HUES6 (cell line): ENCODE measurements around the gene PDZRN3.

ENCODE experiments used
- H3K27ac ChIP-seq: 2 replicates; pipeline ENCODE4 v1.7.0; 2013; ENCODE audit warnings: low read depth, mild to moderate bottlenecking, low read length, inconsistent platforms
- H3K27me3 ChIP-seq: 2 replicates; pipeline ENCODE4 v1.6.1; 2013; ENCODE audit warnings: low read length; ENCODE audit not compliant: control insufficient read depth, insufficient read depth
- H3K36me3 ChIP-seq: 2 replicates; pipeline ENCODE4 v1.6.1; 2013; ENCODE audit warnings: low read length; ENCODE audit not compliant: control insufficient read depth, insufficient read depth
- H3K4me1 ChIP-seq: 2 replicates; pipeline ENCODE4 v1.6.1; 2013; ENCODE audit warnings: low read length; ENCODE audit not compliant: control insufficient read depth, insufficient read depth
- H3K4me3 ChIP-seq: 2 replicates; pipeline ENCODE4 v1.5.1; 2013; ENCODE audit warnings: low read depth, low read length
- H3K9ac ChIP-seq: one replicate; pipeline ENCODE4 v1.6.1; 2013; ENCODE audit warnings: mild to moderate bottlenecking, low read length
- H3K9me3 ChIP-seq: 2 replicates; pipeline ENCODE4 v1.6.1; 2013; ENCODE audit warnings: low read depth, low read length; ENCODE audit not compliant: control insufficient read depth, insufficient read depth

The PDZRN3 gene

DNA sequence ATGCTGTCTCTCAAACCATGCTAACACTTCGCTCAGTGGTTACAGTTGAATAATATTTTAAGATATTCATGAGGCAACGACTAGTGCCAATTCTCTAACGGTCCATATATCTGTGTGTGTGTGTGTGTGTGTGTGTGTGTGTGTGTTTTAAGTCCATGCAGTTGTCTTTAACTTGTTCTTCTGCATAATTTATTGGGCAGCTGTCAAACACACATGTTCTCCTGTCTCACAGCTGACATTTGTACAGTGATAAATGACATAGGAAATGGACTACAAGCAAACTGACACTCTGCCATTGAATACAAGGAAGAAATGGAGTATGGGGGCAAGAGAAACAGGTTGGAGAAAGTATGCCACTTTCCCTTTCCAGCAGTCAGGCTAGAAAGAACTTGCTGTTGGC lies 172.0 kb downstream of the PDZRN3 start:
- Histone ChIP-seq H3K9me3 (no peaks in the 10 kb centered on the region), H3K27me3 (no peaks in the 10 kb centered on the region), H3K36me3 (no peaks in the 10 kb centered on the region), H3K4me1 (peaks cover 3% of the 10 kb centered on the region; the same call in 1 of the 2 replicates), H3K27ac (no peak overlapping the region), H3K9ac (no peak overlapping the region), H3K4me3 (no peak overlapping the region)

DNA sequence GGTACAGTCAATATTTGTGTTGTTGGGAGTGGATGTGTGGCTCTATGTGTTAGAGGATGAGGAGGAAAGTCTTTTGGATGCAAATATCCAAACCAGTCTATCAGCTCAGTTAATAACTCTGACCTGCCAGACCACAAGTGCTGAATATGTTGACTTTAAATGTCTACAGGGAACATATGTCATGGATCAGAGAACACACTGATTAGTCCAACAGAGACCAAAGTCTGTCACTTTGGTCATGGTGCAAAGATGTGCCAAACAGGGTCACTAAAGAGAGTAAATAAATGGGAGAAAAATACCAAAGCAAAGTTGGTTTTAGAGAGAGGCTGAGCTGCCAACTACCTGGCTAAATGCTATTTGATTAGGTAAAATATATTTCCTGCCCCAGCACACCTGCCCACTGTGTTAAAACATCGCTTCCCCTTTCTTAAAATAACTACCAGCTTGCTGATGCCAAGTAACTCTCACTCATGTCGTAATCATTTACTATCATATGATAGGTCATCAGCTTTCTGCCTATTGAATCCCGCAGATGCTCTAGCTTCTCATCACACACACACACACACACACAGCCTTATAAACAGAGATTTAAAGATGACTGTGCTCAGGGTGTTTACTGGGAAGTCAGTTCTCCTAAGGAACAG lies 173.3 kb downstream of the PDZRN3 start:
- peaks cover 3% of the 10 kb centered on the region; the same call in 1 of the 2 replicates for H3K4me1 ChIP-seq
- no peaks in the 10 kb centered on the region for H3K36me3 ChIP-seq
- H3K27ac ChIP-seq: no peak overlapping the region
- H3K9ac ChIP-seq: no peak overlapping the region
- H3K4me3 ChIP-seq: no peak overlapping the region
- H3K27me3 ChIP-seq: no peaks in the 10 kb centered on the region
- no peaks in the 10 kb centered on the region for H3K9me3 ChIP-seq

DNA sequence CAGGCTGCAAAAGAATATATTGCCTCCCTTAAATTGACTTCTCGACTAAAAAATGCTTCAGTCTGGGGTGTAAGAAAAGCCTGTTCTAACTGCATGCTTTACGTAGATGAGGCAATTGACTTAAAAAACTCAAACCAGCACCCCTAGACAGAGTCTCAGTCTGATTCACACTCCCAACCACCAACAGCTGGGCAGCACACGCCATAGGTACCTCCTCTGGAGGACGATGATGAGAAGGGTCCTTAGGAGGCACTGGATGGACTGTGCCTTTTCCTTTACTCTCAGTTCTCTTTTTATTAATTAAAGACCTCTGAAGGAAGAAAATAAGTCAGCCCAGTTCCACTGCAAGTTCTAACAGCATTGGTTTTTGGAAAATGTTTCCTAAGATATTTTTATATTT lies 175.0 kb downstream of the PDZRN3 start:
- H3K36me3 ChIP-seq: no peaks in the 10 kb centered on the region
- no peaks in the 10 kb centered on the region for H3K27me3 ChIP-seq
- H3K4me3 ChIP-seq: no peak overlapping the region
- no peak overlapping the region for H3K9ac ChIP-seq
- no peaks in the 10 kb centered on the region for H3K9me3 ChIP-seq
- H3K4me1 ChIP-seq: peaks cover 3% of the 10 kb centered on the region; the same call in 1 of the 2 replicates
- no peak overlapping the region for H3K27ac ChIP-seq

DNA sequence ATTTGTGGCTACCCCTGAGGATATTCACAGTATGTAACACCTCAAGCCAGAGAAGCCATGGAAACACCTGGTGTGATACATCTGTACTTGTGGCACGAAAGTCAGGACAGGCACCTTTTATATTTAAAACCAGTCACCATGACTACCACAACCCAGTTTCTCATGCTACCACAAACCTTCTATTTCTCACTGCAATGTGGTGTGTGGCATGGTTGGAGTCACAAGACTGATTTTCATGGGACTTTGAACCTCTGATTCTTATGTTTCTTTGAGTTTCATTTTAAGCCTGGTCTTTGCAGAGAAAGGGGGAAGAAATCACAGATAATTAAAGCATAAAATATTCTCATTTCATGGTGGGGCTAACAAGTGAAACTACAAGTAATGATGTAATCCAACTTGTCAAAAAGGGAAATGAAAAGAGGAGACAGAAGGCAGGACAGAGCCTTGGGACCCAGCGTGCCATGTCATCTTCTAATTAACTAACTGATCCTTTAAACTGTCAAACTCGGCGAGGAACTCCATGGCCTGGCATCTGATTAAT lies 175.9 kb downstream of the PDZRN3 start:
- H3K4me3 ChIP-seq: no peak overlapping the region
- peaks cover 3% of the 10 kb centered on the region; the same call in 1 of the 2 replicates for H3K4me1 ChIP-seq
- H3K27ac ChIP-seq: no peak overlapping the region
- H3K36me3 ChIP-seq: no peaks in the 10 kb centered on the region
- H3K27me3 ChIP-seq: no peaks in the 10 kb centered on the region
- no peak overlapping the region for H3K9ac ChIP-seq
- H3K9me3 ChIP-seq: no peaks in the 10 kb centered on the region

DNA sequence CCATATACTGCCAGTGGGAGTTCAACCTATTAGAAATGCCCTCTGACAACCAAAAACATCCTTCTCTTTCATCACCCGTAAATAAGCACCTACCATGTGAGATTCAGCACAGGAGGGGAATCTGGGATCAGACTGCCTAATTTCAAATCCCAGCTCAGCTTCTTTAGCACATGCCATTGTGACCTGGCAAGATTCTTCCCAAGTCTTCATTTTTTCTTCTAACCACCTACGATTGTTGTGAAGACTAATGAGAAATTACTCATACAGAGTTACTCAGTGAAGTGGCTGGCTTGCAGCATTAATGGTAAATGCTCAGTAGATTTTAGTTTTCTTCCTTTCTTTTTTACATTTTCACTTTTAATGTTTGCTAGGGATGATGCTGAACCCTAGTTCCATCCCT lies 176.7 kb downstream of the PDZRN3 start:
- Histone ChIP-seq H3K9ac (no peak overlapping the region), H3K4me1 (peaks cover 4% of the 10 kb centered on the region; the same call in 1 of the 2 replicates), H3K27ac (no peak overlapping the region), H3K9me3 (no peaks in the 10 kb centered on the region), H3K4me3 (no peak overlapping the region), H3K36me3 (no peaks in the 10 kb centered on the region), H3K27me3 (no peaks in the 10 kb centered on the region)

DNA sequence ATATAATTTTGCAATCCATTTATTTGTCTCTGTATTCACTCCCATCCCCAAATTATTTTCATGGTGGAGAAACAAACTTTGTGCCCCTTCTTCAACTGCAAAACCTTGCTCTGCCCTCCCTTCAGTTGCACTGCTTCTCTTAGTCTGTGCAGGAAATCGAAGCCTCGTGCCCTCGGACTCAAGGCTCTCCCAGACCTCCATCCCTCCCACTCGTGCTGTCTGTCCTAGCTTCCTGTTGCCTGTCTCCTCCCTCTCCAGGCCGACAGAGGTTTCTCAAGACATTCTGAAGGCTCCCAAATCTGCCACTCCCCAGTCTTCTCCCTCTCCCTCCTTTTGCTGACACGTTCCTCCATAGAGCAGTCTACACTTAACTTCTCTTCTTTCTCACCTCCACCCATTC lies 177.6 kb downstream of the PDZRN3 start:
- Histone ChIP-seq H3K4me1 (peaks cover 13% of the 10 kb centered on the region; the same call in 1 of the 2 replicates), H3K9ac (no peak overlapping the region), H3K9me3 (no peaks in the 10 kb centered on the region)

DNA sequence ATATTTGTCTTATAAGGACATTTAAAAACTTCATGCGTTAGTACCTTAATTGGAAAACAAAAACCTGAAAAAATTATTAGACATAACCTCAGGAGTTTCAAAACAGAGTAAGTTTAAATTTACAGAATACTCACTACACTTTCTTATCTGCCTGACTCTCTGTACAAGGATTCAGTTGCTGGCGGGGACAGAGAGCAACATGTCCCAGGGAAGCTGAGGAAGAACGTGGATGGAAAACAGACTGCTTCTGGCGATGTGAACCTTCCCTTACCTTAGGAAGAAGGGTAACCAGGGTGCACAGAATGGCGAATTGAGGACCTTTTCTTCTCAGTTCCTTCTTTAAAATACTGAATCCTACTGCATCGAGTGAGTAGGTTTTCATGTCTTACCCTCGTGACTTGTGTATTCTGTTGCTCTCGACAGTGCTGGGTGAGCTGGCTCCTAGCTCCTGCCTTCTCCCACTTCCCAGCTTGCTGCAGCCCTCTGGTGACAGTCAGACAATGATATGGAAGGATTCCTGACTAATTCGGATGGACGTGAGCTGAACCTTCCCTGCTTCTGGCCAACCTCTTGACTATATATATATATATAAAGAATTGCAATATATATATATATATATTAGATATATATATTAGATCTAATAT lies 178.2 kb downstream of the PDZRN3 start:
- Histone ChIP-seq H3K27me3 (no peaks in the 10 kb centered on the region), H3K27ac (no peak overlapping the region)

More for the DNA sequence above, 177.6 kb downstream of the PDZRN3 start:
- Histone ChIP-seq H3K36me3 (no peaks in the 10 kb centered on the region), H3K27ac (no peak overlapping the region), H3K4me3 (no peak overlapping the region), H3K27me3 (no peaks in the 10 kb centered on the region)

DNA sequence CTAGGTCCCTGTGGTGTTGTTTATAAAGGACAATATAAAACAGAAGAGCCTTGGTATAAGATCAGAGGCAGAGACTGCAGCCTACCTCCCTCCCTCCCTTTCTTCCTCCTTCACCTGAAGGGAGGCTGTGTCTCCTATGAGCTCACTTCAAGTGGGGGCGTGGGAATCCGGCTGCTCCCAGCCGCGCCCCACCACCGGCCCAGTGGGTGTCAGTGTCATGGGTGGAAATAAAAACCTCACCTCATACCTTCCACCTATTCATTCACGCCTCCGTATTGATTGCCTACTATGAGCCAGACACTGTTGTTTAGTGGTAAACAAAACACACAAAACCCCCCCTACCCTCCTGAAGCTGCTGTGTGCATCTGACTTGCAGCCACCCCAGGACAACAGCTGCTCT lies 181.9 kb downstream of the PDZRN3 start:
- H3K27me3 ChIP-seq: no peaks in the 10 kb centered on the region
- no peaks in the 10 kb centered on the region for H3K36me3 ChIP-seq
- H3K9ac ChIP-seq: no peak overlapping the region
- H3K4me3 ChIP-seq: no peak overlapping the region
- no peaks in the 10 kb centered on the region for H3K9me3 ChIP-seq
- peaks cover 10% of the 10 kb centered on the region; the same call in 1 of the 2 replicates for H3K4me1 ChIP-seq
- no peak overlapping the region for H3K27ac ChIP-seq

More for the DNA sequence above, 178.2 kb downstream of the PDZRN3 start:
- Histone ChIP-seq H3K36me3 (no peaks in the 10 kb centered on the region), H3K4me3 (no peak overlapping the region), H3K9ac (no peak overlapping the region), H3K4me1 (peaks cover 13% of the 10 kb centered on the region; the same call in 1 of the 2 replicates), H3K9me3 (no peaks in the 10 kb centered on the region)

DNA sequence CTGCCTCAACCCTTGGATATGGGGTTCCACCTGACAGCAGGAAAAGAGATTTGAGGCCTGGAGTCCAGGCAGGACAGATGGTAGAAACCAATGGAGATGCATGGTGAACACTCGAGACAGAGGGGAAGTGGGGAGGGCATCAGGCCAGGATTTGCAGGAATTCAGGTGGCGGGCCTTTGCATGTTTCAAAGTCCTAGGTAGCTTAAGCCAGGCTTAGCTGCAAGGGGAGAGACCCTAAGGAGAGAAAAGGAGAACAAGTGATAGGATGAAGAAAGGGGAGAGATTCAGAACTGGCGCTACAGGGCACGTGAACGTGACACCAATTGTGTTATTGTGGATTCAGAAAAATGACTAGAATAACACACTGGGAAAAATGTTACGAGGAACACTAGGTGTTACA lies 182.6 kb downstream of the PDZRN3 start:
- Histone ChIP-seq H3K4me1 (peaks cover 10% of the 10 kb centered on the region; the same call in 1 of the 2 replicates), H3K4me3 (no peak overlapping the region)

DNA sequence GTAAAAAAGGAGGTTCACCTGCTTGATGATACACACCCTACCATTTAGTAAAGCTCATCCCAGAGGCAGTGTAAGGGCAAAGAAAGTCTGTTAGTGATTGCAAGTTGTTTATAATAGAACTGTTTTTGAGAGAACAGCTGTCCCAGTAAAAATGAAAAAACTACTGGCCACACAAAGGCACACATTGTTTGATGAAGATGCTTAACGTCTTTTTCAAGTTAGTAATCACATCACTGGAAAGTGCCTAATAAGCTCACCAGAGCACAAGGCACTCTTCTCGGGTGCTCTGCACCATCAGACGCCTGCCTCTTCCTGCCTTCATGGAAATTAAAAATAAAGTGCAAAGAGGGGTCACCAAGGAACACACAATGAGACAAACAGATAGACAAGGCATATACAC lies 186.9 kb downstream of the PDZRN3 start:
- H3K27ac ChIP-seq: no peak overlapping the region
- no peaks in the 10 kb centered on the region for H3K36me3 ChIP-seq
- H3K27me3 ChIP-seq: no peaks in the 10 kb centered on the region
- H3K4me1 ChIP-seq: peaks cover 7% of the 10 kb centered on the region; the same call in 1 of the 2 replicates
- H3K9ac ChIP-seq: no peak overlapping the region
- H3K9me3 ChIP-seq: no peaks in the 10 kb centered on the region
- no peak overlapping the region for H3K4me3 ChIP-seq

More for the DNA sequence above, 182.6 kb downstream of the PDZRN3 start:
- Histone ChIP-seq H3K27me3 (no peaks in the 10 kb centered on the region), H3K36me3 (no peaks in the 10 kb centered on the region), H3K27ac (no peak overlapping the region), H3K9me3 (no peaks in the 10 kb centered on the region), H3K9ac (no peak overlapping the region)

DNA sequence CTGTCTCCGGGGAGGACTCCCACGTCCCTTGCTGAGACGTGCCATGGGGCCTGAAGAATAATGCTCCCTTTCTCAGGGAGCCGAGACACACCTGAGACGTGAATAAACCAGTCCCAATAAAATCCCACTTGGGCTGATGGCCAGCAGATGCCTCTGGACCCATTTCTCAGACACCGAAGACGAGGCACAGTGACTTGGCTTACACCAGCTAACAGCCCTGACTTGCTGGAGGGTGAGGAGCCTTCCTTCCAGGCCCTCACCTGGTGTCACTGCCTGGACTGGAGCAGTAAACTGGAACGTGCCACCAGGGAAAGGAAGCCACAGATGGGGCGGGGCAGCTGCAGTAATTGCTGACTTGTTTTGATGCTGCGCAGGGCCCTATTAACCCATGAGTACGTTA lies 189.7 kb downstream of the PDZRN3 start:
- Histone ChIP-seq H3K9me3 (no peaks in the 10 kb centered on the region), H3K4me3 (no peak overlapping the region), H3K27me3 (no peaks in the 10 kb centered on the region), H3K36me3 (no peaks in the 10 kb centered on the region), H3K9ac (no peak overlapping the region), H3K4me1 (peaks cover 3% of the 10 kb centered on the region), H3K27ac (no peak overlapping the region)
